ENCODE data around the gene UGT2B7. TPM values are rescaled to one million over a fixed set of nuclear protein-coding genes. Genes with fewer than 3 reads are reported as not detected.

UGT2B7 gene
- total RNA-seq, 1 experiment from 2014 or later = not detected

GRCh38 chr4:69054578-69055200 lies 41.6 kb upstream of the UGT2B7 start:
- no peaks in the 10 kb centered on the region for H3K36me3 ChIP-seq (ENCODE audit: control insufficient read depth, insufficient read depth, low read length)
- no peak overlapping the region for H3K4me3 ChIP-seq (ENCODE audit: low read depth in 2 of 2, low read length in 2 of 2)
- intact Hi-C loops (cut with micrococcal nuclease; ENCODE audit: unreplicated experiment) (no loop called here), in situ Hi-C loops (cut with HindIII; ENCODE audit: low pct_unique_long_range_greater_than_20kb, low sequenced_read_pairs) (no loop called here)
- DNase-seq (ENCODE audit: low read depth, low spot score) (peak; percentile 45), ATAC-seq (no peak)
- CTCF ChIA-PET = no interaction called here
- no TSS peak for BruUV-seq (replicated peaks)
- no peak for TF ChIP-seq POLR2AphosphoS5 (IDR thresholded peaks at IDR 0.05; ENCODE audit: low read depth, low read length)
- no peak for TF ChIP-seq TCF7L2 (IDR thresholded peaks at IDR 0.05; ENCODE audit: low read depth, low read length)
- TF ChIP-seq CTCF (IDR thresholded peaks at IDR 0.05) = no peak
- TF ChIP-seq SIN3A (IDR thresholded peaks at IDR 0.05; ENCODE audit: borderline replicate concordance, insufficient read depth, low read depth, low read length) = no peak
- no peak for TF ChIP-seq REST (IDR thresholded peaks at IDR 0.05; ENCODE audit: insufficient read depth in 1 of 2, low read depth in 2 of 2, low read length in 1 of 2)
- H3K27ac ChIP-seq (ENCODE audit: low read length) = no peak overlapping the region
- H3K9me3 ChIP-seq (ENCODE audit: control insufficient read depth, insufficient read depth, low read depth, low read length) = no peaks in the 10 kb centered on the region
- H3K27me3 ChIP-seq (ENCODE audit: control insufficient read depth, insufficient read depth, low read length) = no peaks in the 10 kb centered on the region
- no peaks in the 10 kb centered on the region for H3K4me1 ChIP-seq (ENCODE audit: control insufficient read depth, insufficient read depth, low read length)
- POLR2A ChIA-PET = no interaction called here

GRCh38 chr4:69056150-69056549 lies 40.1 kb upstream of the UGT2B7 start:
- Histone ChIP-seq H3K27me3 (ENCODE audit: control insufficient read depth, insufficient read depth, low read length) (no peaks in the 10 kb centered on the region), H3K27ac (ENCODE audit: low read length) (no peak overlapping the region), H3K4me1 (ENCODE audit: control insufficient read depth, insufficient read depth, low read length) (no peaks in the 10 kb centered on the region), H3K9me3 (ENCODE audit: control insufficient read depth, insufficient read depth, low read depth, low read length) (no peaks in the 10 kb centered on the region), H3K4me3 (ENCODE audit: low read depth in 2 of 2, low read length in 2 of 2) (no peak overlapping the region), H3K36me3 (ENCODE audit: control insufficient read depth, insufficient read depth, low read length) (no peaks in the 10 kb centered on the region)
- BruUV-seq (replicated peaks) = no TSS peak
- POLR2A ChIA-PET = no interaction called here
- DNase-seq (ENCODE audit: low read depth, low spot score) (no peak), ATAC-seq (no peak)
- in situ Hi-C loops (cut with HindIII; ENCODE audit: low pct_unique_long_range_greater_than_20kb, low sequenced_read_pairs) (no loop called here), intact Hi-C loops (cut with micrococcal nuclease; ENCODE audit: unreplicated experiment) (no loop called here)
- CTCF ChIA-PET = no interaction called here
- TF ChIP-seq TCF7L2 (IDR thresholded peaks at IDR 0.05; ENCODE audit: low read depth, low read length) (no peak), POLR2AphosphoS5 (IDR thresholded peaks at IDR 0.05; ENCODE audit: low read depth, low read length) (no peak), CTCF (IDR thresholded peaks at IDR 0.05) (no peak), SIN3A (IDR thresholded peaks at IDR 0.05; ENCODE audit: borderline replicate concordance, insufficient read depth, low read depth, low read length) (no peak), REST (IDR thresholded peaks at IDR 0.05; ENCODE audit: insufficient read depth in 1 of 2, low read depth in 2 of 2, low read length in 1 of 2) (no peak)
